HepG2 (cell line): ENCODE results near the gene ZBP1. TPM values are rescaled to one million over a fixed set of nuclear protein-coding genes. Genes with fewer than 3 reads are reported as not detected.

Experiments
- ATF6 ChIP-seq: sonication (generic); formaldehyde crosslinking; conservative IDR thresholded peaks from 2 replicates; pipeline ENCODE4 v1.4.0; 2020; ENCODE audit warnings: missing genetic modification reagents
- ELF1 ChIP-seq: sonication (generic); formaldehyde crosslinking; IDR thresholded peaks from 2 replicates; pipeline ENCODE4 v1.4.0; 2020; ENCODE audit warnings: missing genetic modification reagents
- FOXA1 ChIP-seq, 2 experiments: fragments of 450-650 bp in 1 of 2; sonication (generic) in 1 of 2; formaldehyde crosslinking in 1 of 2; IDR thresholded peaks; 2 replicates each; pipeline versions ENCODE4 v1.4.0 to v1.6.1; 2016 to 2020; ENCODE audit warnings: missing genetic modification reagents in 1 of 2
- FOXJ3 ChIP-seq: sonication (generic); formaldehyde crosslinking; IDR thresholded peaks from 2 replicates; pipeline ENCODE4 v1.4.0; 2020; ENCODE audit warnings: missing genetic modification reagents, mild to moderate bottlenecking, borderline replicate concordance
- HNF4A ChIP-seq: sonication (generic); formaldehyde crosslinking; IDR thresholded peaks from 2 replicates; pipeline ENCODE4 v1.4.0; 2020; ENCODE audit warnings: missing genetic modification reagents
- IKZF5 ChIP-seq: IDR thresholded peaks from 2 replicates; pipeline ENCODE4 v1.6.1; 2018; ENCODE audit warnings: missing genetic modification reagents, mild to moderate bottlenecking, missing compliant biosample characterization
- NR2F2 ChIP-seq: IDR thresholded peaks from 2 replicates; pipeline ENCODE4 v1.6.1; 2012; ENCODE audit warnings: low read depth, inconsistent platforms, borderline replicate concordance
- PAXIP1 ChIP-seq: sonication (generic); formaldehyde crosslinking; conservative IDR thresholded peaks from 2 replicates; pipeline ENCODE4 v1.4.0; 2020; ENCODE audit warnings: mild to moderate bottlenecking, missing genetic modification reagents, moderate library complexity
- REPIN1 ChIP-seq: sonication (generic); formaldehyde crosslinking; IDR thresholded peaks from 2 replicates; pipeline ENCODE4 v1.8.0; 2022; ENCODE audit warnings: missing genetic modification reagents, low read depth, mild to moderate bottlenecking, borderline replicate concordance
- TBL1XR1 ChIP-seq: fragments of 150-350 bp; IDR thresholded peaks from 2 replicates; pipeline ENCODE4 v1.6.1; 2014; ENCODE audit warnings: borderline replicate concordance, low read length; ENCODE audit not compliant: partially characterized antibody
- TRIM22 ChIP-seq: fragments of 450-650 bp; IDR thresholded peaks from 2 replicates; pipeline ENCODE4 v1.6.1; 2017
- YY1 ChIP-seq: IDR thresholded peaks from 2 replicates; pipeline ENCODE4 v1.6.1; 2011; ENCODE audit warnings: low read length, low read depth, moderate library complexity, mild to moderate bottlenecking; ENCODE audit not compliant: insufficient read depth, insufficient replicate concordance
- ZBTB1 ChIP-seq: sonication (generic); formaldehyde crosslinking; IDR thresholded peaks from 2 replicates; pipeline ENCODE4 v1.4.0; 2020; ENCODE audit warnings: missing genetic modification reagents, borderline replicate concordance
- ZBTB37 ChIP-seq: sonication (generic); formaldehyde crosslinking; IDR thresholded peaks from 2 replicates; pipeline ENCODE4 v1.4.0; 2020; ENCODE audit warnings: mild to moderate bottlenecking, missing genetic modification reagents
- ZFP36L1 ChIP-seq: sonication (generic); formaldehyde crosslinking; IDR thresholded peaks from 2 replicates; pipeline ENCODE4 v1.8.0; 2022; ENCODE audit warnings: mild to moderate bottlenecking, missing genetic modification reagents, moderate library complexity
- ZNF160 ChIP-seq: sonication (generic); formaldehyde crosslinking; IDR thresholded peaks from 2 replicates; pipeline ENCODE4 v1.8.0; 2022; ENCODE audit warnings: mild to moderate bottlenecking, inconsistent platforms, missing genetic modification reagents
- ZNF264 ChIP-seq: sonication (generic); formaldehyde crosslinking; IDR thresholded peaks from 2 replicates; pipeline ENCODE4 v1.4.0; 2020; ENCODE audit warnings: missing genetic modification reagents
- ZNF337 ChIP-seq: sonication (generic); formaldehyde crosslinking; IDR thresholded peaks from 2 replicates; pipeline ENCODE4 v1.5.1; 2020; ENCODE audit warnings: missing genetic modification reagents, low read depth, mild to moderate bottlenecking, borderline replicate concordance
- ZNF570 ChIP-seq: sonication (generic); formaldehyde crosslinking; IDR thresholded peaks from 2 replicates; pipeline ENCODE4 v1.4.0; 2020; ENCODE audit warnings: mild to moderate bottlenecking, missing genetic modification reagents, borderline replicate concordance
- polyA plus RNA-seq, 8 experiments: library from polyadenylated mRNA; depleted of rRNA in 3 of 8; stranded (reverse) in 7 of 8; unstranded in 1 of 8; fragments of >200 nt; fragmentation: Illumina TruSeq in 4 of 8; extraction: Trizol in 4 of 8; gene quantifications; 2 replicates each; pipeline versions ENCODE4 v1.2.1 to v1.2.3, GENCODE V29; 2011 to 2016; ENCODE audit warnings: low read depth in 4 of 8, missing spikeins in 1 of 8, mixed read lengths in 1 of 8; ENCODE audit not compliant: insufficient read depth in 1 of 8
- total RNA-seq, 5 experiments: library from RNA; depleted of rRNA; stranded (reverse); fragments of >200 nt; fragmentation: Illumina TruSeq; extraction: Trizol; gene quantifications; 2 replicates each; pipeline ENCODE4 v1.2.3, GENCODE V29; 2016; ENCODE audit warnings: low read depth in 1 of 5

The ZBP1 gene
- total and polyA plus RNA-seq, 2 of the 13 experiments (the other 11 are each of a cell fraction or from before 2014, with no cell fraction given): not detected

- peak; percentile 74; the same call in 1 of the 2 replicates for TF ChIP-seq ZFP36L1
- TF ChIP-seq FOXJ3: no peak; the same call in 1 of the 2 replicates
- TF ChIP-seq ELF1 (CRISPR knock-in tag): peak; percentile 44; the same call in 1 of the 2 replicates
- TF ChIP-seq HNF4A (CRISPR knock-in tag): peak; percentile 98
- TF ChIP-seq ATF6: no peak
- no peak for TF ChIP-seq ZBTB37 (CRISPR knock-in tag)
- peak; percentile 92 for TF ChIP-seq PAXIP1
- peak; percentile 95; the same call in 1 of the 2 replicates for TF ChIP-seq IKZF5 (CRISPR knock-in tag)
- TF ChIP-seq TRIM22: no peak
- TF ChIP-seq ZNF264 (CRISPR knock-in tag): peak; percentile 53
- no peak for TF ChIP-seq FOXA1 (IDR thresholded peaks at IDR 0.05)
- TF ChIP-seq FOXA1 (CRISPR knock-in tag; IDR thresholded peaks at IDR 0.05): peak; percentile 53
- TF ChIP-seq REPIN1: peak; percentile 72; the same call in 1 of the 2 replicates
- no peak for TF ChIP-seq ZNF337 (CRISPR knock-in tag)
- no peak for TF ChIP-seq YY1
- peak; percentile 76 for TF ChIP-seq TBL1XR1
- no peak for TF ChIP-seq ZBTB1
- no peak; the same call in 1 of the 2 replicates for TF ChIP-seq ZNF160 (CRISPR knock-in tag)
- peak; percentile 80; the same call in 1 of the 2 replicates for TF ChIP-seq NR2F2
- TF ChIP-seq ZNF570: no peak
Observed at GRCh38 chr20:57587278-57587988, 32.8 kb downstream of the ZBP1 start (continued).
